ENCODE data around the gene PREX1. TPM values are rescaled to one million over a fixed set of nuclear protein-coding genes. Genes with fewer than 3 reads are reported as not detected.

The PREX1 gene
- total and polyA plus RNA-seq, 2 experiments from 2014 or later = 2.4 to 10.3 TPM

- no peak for TF ChIP-seq ZNF462 (CRISPR knock-in tag; IDR thresholded peaks at IDR 0.05)
- TF ChIP-seq EZH2 (IDR thresholded peaks at IDR 0.05; ENCODE audit: low read depth, unreplicated experiment) = no peak
- TF ChIP-seq ZNF114 (CRISPR knock-in tag; IDR thresholded peaks at IDR 0.05) = no peak
- TF ChIP-seq ZNF331 (CRISPR knock-in tag; IDR thresholded peaks at IDR 0.05; ENCODE audit: low read depth) = no peak
- TF ChIP-seq NANOG (IDR thresholded peaks at IDR 0.05; ENCODE audit: borderline replicate concordance) = no peak
- TF ChIP-seq, protein P1, sequence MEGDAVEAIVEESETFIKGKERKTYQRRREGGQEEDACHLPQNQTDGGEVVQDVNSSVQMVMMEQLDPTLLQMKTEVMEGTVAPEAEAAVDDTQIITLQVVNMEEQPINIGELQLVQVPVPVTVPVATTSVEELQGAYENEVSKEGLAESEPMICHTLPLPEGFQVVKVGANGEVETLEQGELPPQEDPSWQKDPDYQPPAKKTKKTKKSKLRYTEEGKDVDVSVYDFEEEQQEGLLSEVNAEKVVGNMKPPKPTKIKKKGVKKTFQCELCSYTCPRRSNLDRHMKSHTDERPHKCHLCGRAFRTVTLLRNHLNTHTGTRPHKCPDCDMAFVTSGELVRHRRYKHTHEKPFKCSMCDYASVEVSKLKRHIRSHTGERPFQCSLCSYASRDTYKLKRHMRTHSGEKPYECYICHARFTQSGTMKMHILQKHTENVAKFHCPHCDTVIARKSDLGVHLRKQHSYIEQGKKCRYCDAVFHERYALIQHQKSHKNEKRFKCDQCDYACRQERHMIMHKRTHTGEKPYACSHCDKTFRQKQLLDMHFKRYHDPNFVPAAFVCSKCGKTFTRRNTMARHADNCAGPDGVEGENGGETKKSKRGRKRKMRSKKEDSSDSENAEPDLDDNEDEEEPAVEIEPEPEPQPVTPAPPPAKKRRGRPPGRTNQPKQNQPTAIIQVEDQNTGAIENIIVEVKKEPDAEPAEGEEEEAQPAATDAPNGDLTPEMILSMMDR (conservative IDR thresholded peaks at IDR 0.05; ENCODE audit: low read depth in 2 of 2) = no peak
- TF ChIP-seq POLR2AphosphoS5 (IDR thresholded peaks at IDR 0.05; ENCODE audit: low read depth) = no peak
Measured at GRCh38 chr20:48614593-48615274, 213.1 kb downstream of the PREX1 start (continued).

DNA sequence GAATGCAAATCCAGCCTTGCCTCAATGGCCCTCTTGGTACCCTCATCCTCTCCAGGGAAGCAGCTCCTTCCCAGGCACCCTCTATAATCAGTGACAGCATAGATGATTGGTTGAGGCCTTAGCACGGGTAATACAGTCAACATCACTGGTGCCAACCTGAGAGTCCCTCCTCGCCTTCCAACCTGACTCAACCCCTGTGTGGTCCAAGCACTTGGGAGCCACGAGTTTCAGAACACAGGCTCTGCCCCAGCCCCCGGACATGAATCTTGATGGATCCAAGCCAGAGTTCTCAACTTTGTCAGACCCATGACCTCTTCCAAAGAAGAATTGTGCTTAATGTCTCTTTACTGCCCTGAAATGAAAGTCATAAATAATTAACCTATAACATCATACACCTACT lies 213.9 kb downstream of the PREX1 start:
- H3K36me3 ChIP-seq (ENCODE audit: insufficient read depth) = no peaks in the 10 kb centered on the region
- Mint-ChIP-seq H3K4me1 (peaks cover 9% of the 10 kb centered on the region), H3K27me3 (ENCODE audit: insufficient read depth, low read depth, poor library complexity) (peaks cover 13% of the 10 kb centered on the region), H3K27ac (no peak overlapping the region), H3K9me3 (no peaks in the 10 kb centered on the region; the same call in 2 of the 3 replicates), H3K4me3 (no peak overlapping the region), H3K36me3 (ENCODE audit: low read depth) (no peaks in the 10 kb centered on the region; the same call in 2 of the 3 replicates)
- H3F3A ChIP-seq (replicated peaks; ENCODE audit: low read depth) = no peaks in the 10 kb centered on the region
- H3K4me1 ChIP-seq (ENCODE audit: insufficient read depth) = no peaks in the 10 kb centered on the region
- no peaks in the 10 kb centered on the region for H3K27me3 ChIP-seq (ENCODE audit: insufficient read depth)
- H3K9me2 ChIP-seq (ENCODE audit: insufficient read depth) = no peaks in the 10 kb centered on the region
- H4K20me1 ChIP-seq (replicated peaks; ENCODE audit: insufficient read depth) = no peaks in the 10 kb centered on the region
- ATAC-seq = no peak
- no peak overlapping the region for H3K27ac ChIP-seq (ENCODE audit: low read depth)
- no peak overlapping the region for H2AFZ ChIP-seq
- H3K4me2 ChIP-seq = no peak overlapping the region
- H3K79me2 ChIP-seq (replicated peaks; ENCODE audit: insufficient read depth) = no peaks in the 10 kb centered on the region
- H3K4me3 ChIP-seq = no peak overlapping the region
- no peak for DNase-seq (ENCODE audit: low spot score)
- TF ChIP-seq ZNF331 (CRISPR knock-in tag; IDR thresholded peaks at IDR 0.05; ENCODE audit: low read depth) (no peak), ETS1 (IDR thresholded peaks at IDR 0.05) (no peak), CREB1 (CRISPR knock-in tag; IDR thresholded peaks at IDR 0.05; ENCODE audit: low read depth) (no peak), JUNB (IDR thresholded peaks at IDR 0.05; ENCODE audit: unreplicated experiment) (no peak), POLR2AphosphoS5 (IDR thresholded peaks at IDR 0.05; ENCODE audit: low read depth) (no peak), NANOG (IDR thresholded peaks at IDR 0.05; ENCODE audit: borderline replicate concordance) (no peak)
- TF ChIP-seq, protein P1 (conservative IDR thresholded peaks at IDR 0.05; ENCODE audit: low read depth in 2 of 2) = no peak
